ENCODE measurements around the gene BARX2.
A peak's percentile ranks its signal among the peaks of the same experiment; 100 is the strongest.

BARX2 gene

DNA sequence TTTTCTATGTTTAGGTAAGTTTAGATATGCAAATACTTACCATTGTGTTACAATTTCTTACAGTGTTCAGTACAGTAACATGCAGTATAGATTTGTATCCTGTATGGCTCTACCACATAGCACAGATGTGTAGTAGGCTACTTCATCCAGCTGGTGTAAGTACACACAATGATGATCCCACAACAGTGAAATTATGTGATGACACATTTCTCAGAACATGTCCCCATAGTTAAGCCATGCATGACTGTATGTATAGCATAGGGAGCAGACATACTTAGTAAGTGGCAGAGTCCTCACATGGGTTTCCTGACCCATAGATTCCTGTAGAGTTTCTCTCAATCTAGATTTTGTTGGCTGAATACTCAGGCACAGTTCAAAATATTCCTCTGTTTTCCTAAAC, 26.8 kb upstream of the BARX2 start:
- TF ChIP-seq, protein P1, sequence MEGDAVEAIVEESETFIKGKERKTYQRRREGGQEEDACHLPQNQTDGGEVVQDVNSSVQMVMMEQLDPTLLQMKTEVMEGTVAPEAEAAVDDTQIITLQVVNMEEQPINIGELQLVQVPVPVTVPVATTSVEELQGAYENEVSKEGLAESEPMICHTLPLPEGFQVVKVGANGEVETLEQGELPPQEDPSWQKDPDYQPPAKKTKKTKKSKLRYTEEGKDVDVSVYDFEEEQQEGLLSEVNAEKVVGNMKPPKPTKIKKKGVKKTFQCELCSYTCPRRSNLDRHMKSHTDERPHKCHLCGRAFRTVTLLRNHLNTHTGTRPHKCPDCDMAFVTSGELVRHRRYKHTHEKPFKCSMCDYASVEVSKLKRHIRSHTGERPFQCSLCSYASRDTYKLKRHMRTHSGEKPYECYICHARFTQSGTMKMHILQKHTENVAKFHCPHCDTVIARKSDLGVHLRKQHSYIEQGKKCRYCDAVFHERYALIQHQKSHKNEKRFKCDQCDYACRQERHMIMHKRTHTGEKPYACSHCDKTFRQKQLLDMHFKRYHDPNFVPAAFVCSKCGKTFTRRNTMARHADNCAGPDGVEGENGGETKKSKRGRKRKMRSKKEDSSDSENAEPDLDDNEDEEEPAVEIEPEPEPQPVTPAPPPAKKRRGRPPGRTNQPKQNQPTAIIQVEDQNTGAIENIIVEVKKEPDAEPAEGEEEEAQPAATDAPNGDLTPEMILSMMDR (IDR thresholded peaks at IDR 0.05): no peak

DNA sequence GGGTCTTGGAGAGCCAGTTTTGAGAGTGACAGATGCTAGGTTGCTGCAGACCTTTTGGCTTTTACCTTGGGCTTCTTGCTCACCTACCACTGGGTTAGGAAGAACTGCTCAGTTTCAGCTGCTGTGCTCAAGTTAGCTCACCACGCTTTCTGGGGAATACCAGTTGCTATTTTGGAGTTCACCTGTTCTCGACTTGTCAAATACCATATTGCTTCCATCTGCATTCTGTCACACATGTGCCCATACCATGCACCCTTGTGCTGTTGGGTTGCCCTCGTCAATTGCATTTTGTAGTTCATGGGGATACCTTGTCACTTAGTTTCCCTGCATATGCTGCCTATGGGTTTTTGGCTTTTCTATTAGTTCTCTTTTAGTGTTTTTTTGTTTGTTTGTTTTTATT, 23.0 kb upstream of the BARX2 start:
- TF ChIP-seq, protein P1 (IDR thresholded peaks at IDR 0.05): no peak

DNA sequence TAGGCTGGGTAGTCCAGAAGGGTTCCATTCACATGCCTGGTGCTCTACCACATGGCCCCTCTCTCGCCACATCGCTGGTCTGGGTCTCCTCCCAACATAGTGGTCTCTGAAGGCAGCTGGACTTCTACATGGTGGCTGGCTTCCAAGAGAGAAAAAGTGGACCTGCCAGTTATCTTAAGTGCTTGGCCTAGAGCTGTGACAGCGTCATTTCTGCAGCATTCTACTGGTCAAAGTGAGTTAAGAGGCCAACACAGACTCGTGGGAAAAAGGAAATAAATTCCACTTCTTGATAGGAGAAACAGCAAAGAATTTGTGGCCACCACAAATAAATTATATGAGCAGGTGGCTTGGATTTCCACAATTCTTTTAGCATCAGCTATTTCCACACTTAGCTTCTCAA, 21.0 kb upstream of the BARX2 start:
- TF ChIP-seq, protein P1 (IDR thresholded peaks at IDR 0.05): no peak

DNA sequence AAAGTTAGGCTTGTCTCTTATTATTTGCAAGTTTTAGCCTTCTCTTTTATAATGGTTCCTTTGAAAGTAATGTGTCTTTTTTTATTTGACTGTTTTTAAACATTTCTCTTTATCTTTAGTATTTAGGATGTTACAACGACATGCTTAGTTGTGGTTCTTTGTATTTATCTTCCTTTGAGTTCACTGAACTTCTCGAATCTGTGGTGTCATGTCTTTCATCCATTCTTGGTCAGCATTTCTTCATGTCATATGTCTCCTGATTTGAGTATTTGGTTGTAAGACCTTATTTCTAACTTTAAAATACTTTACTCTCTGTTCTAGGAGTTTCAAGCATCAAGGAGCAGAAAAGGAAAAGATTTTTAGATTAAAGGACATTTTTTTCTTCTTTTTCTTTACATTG, 15.9 kb upstream of the BARX2 start:
- TF ChIP-seq, protein P1 (IDR thresholded peaks at IDR 0.05): no peak

DNA sequence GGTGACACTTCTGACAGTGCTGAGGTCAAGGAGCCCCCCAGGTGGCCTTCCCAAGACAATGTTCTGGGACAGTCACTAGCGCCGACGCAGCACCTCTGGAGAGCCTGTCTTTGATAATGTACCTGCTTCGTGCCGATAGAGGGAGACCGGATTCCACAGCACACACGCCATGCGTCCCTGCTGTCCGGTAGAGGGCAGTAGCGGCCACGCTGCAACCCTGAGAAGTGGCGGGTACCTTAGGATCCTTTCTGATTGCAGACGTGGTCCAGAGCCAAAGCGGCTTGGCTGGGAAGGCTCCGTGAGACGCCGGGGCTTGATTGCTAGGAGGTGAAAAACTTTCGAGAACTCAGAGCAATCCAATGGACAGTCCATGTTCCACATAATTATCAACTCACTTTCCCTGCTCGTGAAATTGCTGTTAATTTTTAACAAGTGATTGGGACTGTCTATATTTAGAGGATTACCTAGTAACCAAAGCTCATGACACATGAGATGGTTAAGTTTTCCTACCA, 11.4 kb upstream of the BARX2 start:
- TF ChIP-seq, protein P1 (IDR thresholded peaks at IDR 0.05): peak; percentile 100

DNA sequence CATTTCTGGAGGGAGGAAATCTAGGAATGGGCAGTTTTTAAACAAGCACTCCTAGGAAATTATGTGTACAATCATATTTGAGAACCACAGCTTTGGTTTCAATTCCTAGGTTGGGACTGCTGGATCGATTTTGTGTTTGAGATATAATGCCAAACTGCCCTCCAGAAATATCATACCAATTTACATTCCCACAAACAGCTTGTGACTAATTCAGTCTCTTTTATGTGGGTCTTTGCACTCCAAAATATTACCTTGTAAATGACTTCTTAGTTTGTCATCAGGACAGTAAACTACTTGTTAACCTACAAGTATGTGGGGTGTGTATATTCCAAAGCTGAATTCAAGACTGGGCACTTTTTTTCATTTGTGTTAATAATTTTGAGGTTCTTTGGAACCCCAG, 9.8 kb upstream of the BARX2 start:
- TF ChIP-seq, protein P1 (IDR thresholded peaks at IDR 0.05): no peak

DNA sequence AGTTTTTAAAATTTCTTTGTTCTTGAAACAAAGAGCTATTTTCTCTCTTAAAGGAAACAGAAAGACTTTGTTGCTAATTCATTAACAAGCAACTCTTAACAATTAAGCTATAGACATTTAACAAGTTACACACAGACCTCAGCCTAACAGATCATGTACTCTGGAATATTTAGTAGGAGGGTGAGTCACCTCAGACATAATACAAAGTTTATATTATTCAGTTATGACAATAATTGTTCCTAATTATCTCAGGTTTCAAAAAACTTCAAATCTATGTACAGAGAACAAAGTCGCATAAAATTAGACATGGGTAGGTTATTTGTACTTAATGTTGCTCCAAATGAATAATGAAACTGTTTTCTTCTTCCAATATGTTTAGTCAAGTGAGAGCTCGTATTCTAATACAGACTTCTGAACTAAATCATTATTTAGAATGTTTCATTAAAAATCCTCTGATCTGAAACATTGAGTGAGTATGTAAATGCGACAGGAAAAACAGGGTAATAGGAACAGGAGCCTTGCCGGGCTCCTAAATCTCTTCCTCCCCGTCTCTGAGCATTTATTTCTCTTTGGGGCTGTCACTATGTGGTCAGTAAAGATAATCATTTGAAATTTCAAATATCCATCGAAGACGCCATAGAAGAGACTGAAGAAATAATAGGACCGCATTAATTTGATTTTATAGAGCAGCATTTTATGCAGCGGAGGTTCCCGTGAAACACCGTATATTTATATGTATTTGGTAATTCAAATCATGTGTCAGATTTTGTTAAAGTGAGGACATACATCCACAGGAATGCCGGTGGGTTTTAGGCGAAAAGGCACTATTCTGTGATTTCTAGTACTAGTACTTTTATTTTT, 8.7 kb upstream of the BARX2 start:
- TF ChIP-seq, protein P1 (IDR thresholded peaks at IDR 0.05): no peak

Data from LNCAP (cell line).